RWPE2 (cell line): ENCODE measurements around the gene MYO10.

Experiments used
- ATAC-seq: fragments of 200-7000 bp; cut with Tn5 transposase; 3 replicates; pipeline ENCODE4 v1.9.1; 2021; ENCODE audit warnings: low read depth
- DNase-seq: peaks from one replicate; pipeline ENCODE4 v3.0.0-alpha.2; 2020; ENCODE audit warnings: low spot score
- H3K27ac ChIP-seq: fragments of 450-650 bp; 2 replicates; pipeline ENCODE4 v1.5.1; 2017; ENCODE audit warnings: mild to moderate bottlenecking; ENCODE audit not compliant: poor library complexity, severe bottlenecking
- H3K27me3 ChIP-seq: fragments of 250-450 bp; sonication (Bioruptor Pico); 2 replicates; pipeline ENCODE4 v1.5.1; 2021; ENCODE audit warnings: mild to moderate bottlenecking, moderate library complexity; ENCODE audit not compliant: insufficient read depth, poor library complexity, severe bottlenecking
- H3K36me3 ChIP-seq: fragments of 250-450 bp; sonication (Bioruptor Pico); 2 replicates; pipeline ENCODE4 v1.5.1; 2020; ENCODE audit warnings: low read depth, mild to moderate bottlenecking, moderate library complexity
- H3K4me1 ChIP-seq: fragments of 250-450 bp; sonication (Bioruptor Pico); 2 replicates; pipeline ENCODE4 v1.5.1; 2021; ENCODE audit warnings: mild to moderate bottlenecking, moderate library complexity; ENCODE audit not compliant: insufficient read depth, poor library complexity, severe bottlenecking
- H3K4me3 ChIP-seq: fragments of 250-450 bp; sonication (Bioruptor Pico); 2 replicates; pipeline ENCODE4 v1.5.1; 2021; ENCODE audit warnings: mild to moderate bottlenecking, moderate library complexity; ENCODE audit not compliant: severe bottlenecking
- H3K9me3 ChIP-seq: fragments of 250-450 bp; sonication (Bioruptor Pico); 2 replicates; pipeline ENCODE4 v1.5.1; 2021; ENCODE audit warnings: mild to moderate bottlenecking, moderate library complexity; ENCODE audit not compliant: severe bottlenecking
- CTCF ChIP-seq: fragments of 450-650 bp; IDR thresholded peaks from one replicate; pipeline ENCODE4 v1.5.1; 2017; ENCODE audit warnings: mild to moderate bottlenecking, moderate library complexity; ENCODE audit not compliant: poor library complexity, severe bottlenecking

Gene MYO10

GRCh38 chr5:16644301-16644889, 291.7 kb downstream of the MYO10 start:
- no peaks in the 10 kb centered on the region for H3K27me3 ChIP-seq
- no peaks in the 10 kb centered on the region for H3K36me3 ChIP-seq
- TF ChIP-seq CTCF: no peak
- ATAC-seq (no peak), DNase-seq (no peak)
- no peaks in the 10 kb centered on the region for H3K9me3 ChIP-seq
- no peak overlapping the region for H3K4me3 ChIP-seq
- H3K27ac ChIP-seq: no peak overlapping the region
- no peaks in the 10 kb centered on the region for H3K4me1 ChIP-seq

GRCh38 chr5:16642867-16643266, 293.2 kb downstream of the MYO10 start:
- no peaks in the 10 kb centered on the region for H3K4me1 ChIP-seq
- no peak for DNase-seq
- no peak overlapping the region for H3K4me3 ChIP-seq
- H3K36me3 ChIP-seq: no peaks in the 10 kb centered on the region
- ATAC-seq: no peak
- no peak for TF ChIP-seq CTCF
- no peaks in the 10 kb centered on the region for H3K27me3 ChIP-seq
- H3K9me3 ChIP-seq: no peaks in the 10 kb centered on the region
- no peak overlapping the region for H3K27ac ChIP-seq

- H3K4me3 ChIP-seq: no peak overlapping the region
- H3K36me3 ChIP-seq: no peaks in the 10 kb centered on the region
- no peaks in the 10 kb centered on the region for H3K4me1 ChIP-seq
- H3K9me3 ChIP-seq: no peaks in the 10 kb centered on the region
- ATAC-seq (no peak), DNase-seq (no peak)
- H3K27ac ChIP-seq: no peak overlapping the region
- no peak for TF ChIP-seq CTCF
- no peaks in the 10 kb centered on the region for H3K27me3 ChIP-seq
These were observed 296.9 kb downstream of the MYO10 start for GRCh38 chr5:16639206-16639605.

DNA sequence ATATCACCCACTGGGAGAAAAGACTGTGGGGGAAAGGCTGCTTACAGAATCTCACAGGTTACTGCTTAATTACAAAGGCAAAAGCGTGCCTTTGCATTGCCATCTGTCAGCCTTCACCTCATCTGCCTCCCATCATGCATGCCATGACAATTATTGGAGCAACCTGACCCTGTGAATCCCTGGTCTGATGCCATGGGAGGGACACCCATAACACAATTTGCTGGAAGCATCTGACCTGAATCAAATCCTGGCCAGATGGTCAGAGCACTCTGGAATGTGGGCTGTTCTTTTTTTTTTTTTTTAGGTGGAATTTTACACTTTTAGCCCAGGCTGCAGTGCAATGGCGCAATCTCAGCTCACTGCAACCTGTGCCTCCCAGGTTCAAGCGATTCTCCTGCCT, 307.7 kb downstream of the MYO10 start:
- Histone ChIP-seq H3K27ac (no peak overlapping the region), H3K36me3 (no peaks in the 10 kb centered on the region), H3K4me3 (no peak overlapping the region), H3K27me3 (peaks cover 16% of the 10 kb centered on the region), H3K4me1 (no peaks in the 10 kb centered on the region), H3K9me3 (no peaks in the 10 kb centered on the region)
- ATAC-seq (no peak), DNase-seq (no peak)
- TF ChIP-seq CTCF: no peak

- TF ChIP-seq CTCF: no peak
- ATAC-seq (no peak), DNase-seq (no peak)
- Histone ChIP-seq H3K4me3 (no peak overlapping the region), H3K27me3 (peaks cover 16% of the 10 kb centered on the region), H3K36me3 (no peaks in the 10 kb centered on the region), H3K4me1 (no peaks in the 10 kb centered on the region), H3K27ac (no peak overlapping the region), H3K9me3 (no peaks in the 10 kb centered on the region)
These were observed 309.3 kb downstream of the MYO10 start for GRCh38 chr5:16626696-16627264.
